ENCODE results near the gene MED25. TPM values are rescaled to one million over a fixed set of nuclear protein-coding genes. Genes with fewer than 3 reads are reported as not detected.

The MED25 gene
- total RNA-seq, 1 donor from 2014 or later = 72.2 TPM

DNA sequence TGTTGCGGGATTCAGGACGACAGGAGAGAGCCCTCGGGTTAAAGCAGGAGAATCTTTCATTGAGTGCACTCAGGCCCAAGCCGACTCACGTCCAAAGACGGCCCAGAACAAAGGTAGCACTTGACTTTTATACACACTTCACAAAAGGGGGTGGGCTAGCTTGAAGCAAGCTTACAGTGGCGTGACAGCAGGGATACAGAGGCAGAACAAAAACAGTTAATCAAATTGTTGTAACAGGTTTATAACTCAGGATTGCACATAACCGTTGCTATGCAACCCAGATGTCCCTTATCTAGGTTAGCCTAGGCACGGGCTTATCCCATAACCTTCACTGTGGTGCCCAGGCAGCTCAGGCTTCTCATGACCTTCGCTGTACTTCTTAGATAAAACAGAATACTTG, 2.0 kb downstream of the MED25 start:
- TF ChIP-seq, protein P1, sequence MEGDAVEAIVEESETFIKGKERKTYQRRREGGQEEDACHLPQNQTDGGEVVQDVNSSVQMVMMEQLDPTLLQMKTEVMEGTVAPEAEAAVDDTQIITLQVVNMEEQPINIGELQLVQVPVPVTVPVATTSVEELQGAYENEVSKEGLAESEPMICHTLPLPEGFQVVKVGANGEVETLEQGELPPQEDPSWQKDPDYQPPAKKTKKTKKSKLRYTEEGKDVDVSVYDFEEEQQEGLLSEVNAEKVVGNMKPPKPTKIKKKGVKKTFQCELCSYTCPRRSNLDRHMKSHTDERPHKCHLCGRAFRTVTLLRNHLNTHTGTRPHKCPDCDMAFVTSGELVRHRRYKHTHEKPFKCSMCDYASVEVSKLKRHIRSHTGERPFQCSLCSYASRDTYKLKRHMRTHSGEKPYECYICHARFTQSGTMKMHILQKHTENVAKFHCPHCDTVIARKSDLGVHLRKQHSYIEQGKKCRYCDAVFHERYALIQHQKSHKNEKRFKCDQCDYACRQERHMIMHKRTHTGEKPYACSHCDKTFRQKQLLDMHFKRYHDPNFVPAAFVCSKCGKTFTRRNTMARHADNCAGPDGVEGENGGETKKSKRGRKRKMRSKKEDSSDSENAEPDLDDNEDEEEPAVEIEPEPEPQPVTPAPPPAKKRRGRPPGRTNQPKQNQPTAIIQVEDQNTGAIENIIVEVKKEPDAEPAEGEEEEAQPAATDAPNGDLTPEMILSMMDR (IDR thresholded peaks at IDR 0.05; ENCODE audit: insufficient read depth, low read depth, low read length) = no peak
- no peak for TF ChIP-seq EZH2 (IDR thresholded peaks at IDR 0.05; ENCODE audit: insufficient read depth, low read length)
- no peak overlapping the region for H3K4me2 ChIP-seq (ENCODE audit: low read length)
- FAIRE-seq (no peak), DNase-seq (ENCODE audit: low read depth) (no peak)
- peaks cover 10% of the 10 kb centered on the region for H3K4me1 Mint-ChIP-seq (ENCODE audit: low read depth, unreplicated experiment)
- H3K9me3 ChIP-seq (ENCODE audit: insufficient read depth, low read depth, low read length) = no peaks in the 10 kb centered on the region
- H3K36me3 ChIP-seq (ENCODE audit: insufficient read depth, low read length) = peaks cover 8% of the 10 kb centered on the region
- H3K27ac Mint-ChIP-seq (ENCODE audit: unreplicated experiment) = peak overlapping the region; percentile 47
- H4K20me1 ChIP-seq (ENCODE audit: insufficient read depth, low read length) = peaks cover 31% of the 10 kb centered on the region
- peaks cover 6% of the 10 kb centered on the region for H3K4me1 ChIP-seq (ENCODE audit: insufficient read depth, low read length)
- H3K9ac ChIP-seq (ENCODE audit: low read length) = no peak overlapping the region
- H3K4me3 ChIP-seq (ENCODE audit: insufficient read depth, low read depth, low read length) = no peak overlapping the region
- H2AFZ ChIP-seq (ENCODE audit: low read depth, low read length) = no peak overlapping the region
- no peak overlapping the region for H3K4me3 Mint-ChIP-seq (ENCODE audit: unreplicated experiment)
- H3K36me3 Mint-ChIP-seq (ENCODE audit: low read depth, unreplicated experiment) = peaks cover 3% of the 10 kb centered on the region
- H3K9me3 Mint-ChIP-seq (ENCODE audit: unreplicated experiment) = no peaks in the 10 kb centered on the region
- H3K27ac ChIP-seq (ENCODE audit: low read depth, low read length) = no peak overlapping the region
- no peaks in the 10 kb centered on the region for H3K27me3 Mint-ChIP-seq (ENCODE audit: low read depth, unreplicated experiment)
- peaks cover 54% of the 10 kb centered on the region for H3K79me2 ChIP-seq (ENCODE audit: insufficient read depth, low read length)
- H3K27me3 ChIP-seq (ENCODE audit: insufficient read depth, low read length) = no peaks in the 10 kb centered on the region

DNA sequence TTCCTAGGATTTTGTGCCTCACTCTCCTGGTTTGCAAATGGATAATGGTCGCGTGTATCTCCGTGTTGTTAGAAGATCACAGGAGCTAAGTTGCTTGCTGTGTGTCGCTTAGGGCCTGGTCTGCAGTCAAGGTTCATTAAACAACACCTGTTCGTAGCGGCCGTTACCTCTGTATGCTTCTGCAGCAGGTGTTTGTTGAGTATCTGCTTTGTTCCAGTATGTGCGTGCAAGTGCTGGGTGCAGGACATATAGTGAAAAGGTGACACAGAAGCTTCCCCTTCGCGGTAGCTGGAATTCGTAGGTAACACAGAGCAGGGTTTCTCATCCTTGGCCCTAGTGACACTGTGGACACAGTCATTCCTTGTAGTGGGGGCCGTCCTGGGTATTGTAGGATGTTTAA, 5.4 kb downstream of the MED25 start:
- Mint-ChIP-seq H3K9me3 (ENCODE audit: unreplicated experiment) (peaks cover 4% of the 10 kb centered on the region), H3K27ac (ENCODE audit: unreplicated experiment) (no peak overlapping the region), H3K4me3 (ENCODE audit: unreplicated experiment) (no peak overlapping the region), H3K4me1 (ENCODE audit: low read depth, unreplicated experiment) (peaks cover 10% of the 10 kb centered on the region), H3K27me3 (ENCODE audit: low read depth, unreplicated experiment) (no peaks in the 10 kb centered on the region), H3K36me3 (ENCODE audit: low read depth, unreplicated experiment) (peaks cover 14% of the 10 kb centered on the region)
- TF ChIP-seq EZH2 (IDR thresholded peaks at IDR 0.05; ENCODE audit: insufficient read depth, low read length) = no peak
- TF ChIP-seq, protein P1 (IDR thresholded peaks at IDR 0.05; ENCODE audit: insufficient read depth, low read depth, low read length) = no peak
- no peak overlapping the region for H3K4me3 ChIP-seq (ENCODE audit: insufficient read depth, low read depth, low read length)
- peaks cover 54% of the 10 kb centered on the region for H4K20me1 ChIP-seq (ENCODE audit: insufficient read depth, low read length)
- no peaks in the 10 kb centered on the region for H3K4me1 ChIP-seq (ENCODE audit: insufficient read depth, low read length)
- no peak overlapping the region for H3K4me2 ChIP-seq (ENCODE audit: low read length)
- peaks cover 8% of the 10 kb centered on the region for H3K36me3 ChIP-seq (ENCODE audit: insufficient read depth, low read length)
- no peaks in the 10 kb centered on the region for H3K27me3 ChIP-seq (ENCODE audit: insufficient read depth, low read length)
- no peak overlapping the region for H3K9ac ChIP-seq (ENCODE audit: low read length)
- H3K79me2 ChIP-seq (ENCODE audit: insufficient read depth, low read length) = peaks cover 62% of the 10 kb centered on the region
- no peak for FAIRE-seq
- no peak overlapping the region for H3K27ac ChIP-seq (ENCODE audit: low read depth, low read length)
- H3K9me3 ChIP-seq (ENCODE audit: insufficient read depth, low read depth, low read length) = no peaks in the 10 kb centered on the region
- no peak overlapping the region for H2AFZ ChIP-seq (ENCODE audit: low read depth, low read length)
- no peak for DNase-seq (ENCODE audit: low read depth)

DNA sequence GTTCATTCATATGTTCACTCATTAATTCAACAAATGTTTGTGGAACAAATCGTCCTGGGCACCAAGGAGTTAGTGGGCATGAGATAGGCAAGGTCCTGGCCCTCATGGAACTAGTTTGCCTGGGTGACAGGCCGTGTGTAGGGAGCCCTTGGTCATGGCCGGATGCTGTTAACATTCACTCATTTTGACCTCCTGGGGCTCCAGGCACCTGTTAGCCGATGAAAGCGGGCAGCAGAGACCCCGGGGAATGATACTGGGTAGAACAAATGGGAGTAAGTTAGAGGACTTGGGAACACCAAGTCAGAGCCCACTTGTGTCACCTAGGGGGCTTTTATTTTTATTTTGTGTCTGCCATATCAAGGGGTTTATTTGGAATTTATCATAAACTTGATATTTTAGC, 6.6 kb downstream of the MED25 start:
- TF ChIP-seq, protein P1 (IDR thresholded peaks at IDR 0.05; ENCODE audit: insufficient read depth, low read depth, low read length) = no peak
- TF ChIP-seq EZH2 (IDR thresholded peaks at IDR 0.05; ENCODE audit: insufficient read depth, low read length) = no peak
- H3K79me2 ChIP-seq (ENCODE audit: insufficient read depth, low read length) = peaks cover 50% of the 10 kb centered on the region
- Mint-ChIP-seq H3K36me3 (ENCODE audit: low read depth, unreplicated experiment) (peaks cover 14% of the 10 kb centered on the region), H3K4me3 (ENCODE audit: unreplicated experiment) (no peak overlapping the region), H3K4me1 (ENCODE audit: low read depth, unreplicated experiment) (peaks cover 4% of the 10 kb centered on the region), H3K9me3 (ENCODE audit: unreplicated experiment) (peaks cover 4% of the 10 kb centered on the region), H3K27me3 (ENCODE audit: low read depth, unreplicated experiment) (no peaks in the 10 kb centered on the region), H3K27ac (ENCODE audit: unreplicated experiment) (no peak overlapping the region)
- H3K9ac ChIP-seq (ENCODE audit: low read length) = no peak overlapping the region
- H2AFZ ChIP-seq (ENCODE audit: low read depth, low read length) = no peak overlapping the region
- DNase-seq (ENCODE audit: low read depth) (no peak), FAIRE-seq (no peak)
- H3K4me1 ChIP-seq (ENCODE audit: insufficient read depth, low read length) = no peaks in the 10 kb centered on the region
- H3K9me3 ChIP-seq (ENCODE audit: insufficient read depth, low read depth, low read length) = no peaks in the 10 kb centered on the region
- no peak overlapping the region for H3K27ac ChIP-seq (ENCODE audit: low read depth, low read length)
- H3K4me3 ChIP-seq (ENCODE audit: insufficient read depth, low read depth, low read length) = no peak overlapping the region
- H3K27me3 ChIP-seq (ENCODE audit: insufficient read depth, low read length) = no peaks in the 10 kb centered on the region
- peaks cover 8% of the 10 kb centered on the region for H3K36me3 ChIP-seq (ENCODE audit: insufficient read depth, low read length)
- H4K20me1 ChIP-seq (ENCODE audit: insufficient read depth, low read length) = peaks cover 51% of the 10 kb centered on the region
- H3K4me2 ChIP-seq (ENCODE audit: low read length) = no peak overlapping the region
